NCI-H446 treated with DMSO at 0.1 percent for 48 hours (cell line): ENCODE measurements around the gene SH3RF2.

ENCODE experiments used
- DNase-seq: peaks from one replicate; lab custom pipeline; 2025; lab: John Stamatoyannopoulos, UW

SH3RF2 gene

GRCh38 chr5:145922059-145922458 is 14.3 kb upstream of the SH3RF2 start:
- DNase-seq, result no peak

DNA sequence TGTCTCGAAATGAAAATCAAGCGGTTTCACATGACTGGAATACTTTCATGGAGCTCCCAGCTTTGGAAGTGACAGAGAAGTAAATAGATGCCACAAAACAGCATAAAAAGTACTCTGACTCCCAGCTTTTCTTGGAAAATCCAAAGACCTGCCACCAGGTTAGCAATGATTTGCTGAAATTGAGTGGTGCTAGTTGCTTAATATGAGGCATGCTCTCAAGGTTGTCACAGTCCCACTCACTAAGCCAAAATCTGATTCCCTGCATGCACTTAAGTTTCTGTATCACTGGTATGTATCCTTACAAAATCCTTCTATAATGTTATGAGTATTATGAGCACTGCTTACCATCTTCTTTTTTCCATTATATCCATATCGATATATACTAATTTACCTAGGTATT is 13.0 kb upstream of the SH3RF2 start:
- no peak for DNase-seq

DNA sequence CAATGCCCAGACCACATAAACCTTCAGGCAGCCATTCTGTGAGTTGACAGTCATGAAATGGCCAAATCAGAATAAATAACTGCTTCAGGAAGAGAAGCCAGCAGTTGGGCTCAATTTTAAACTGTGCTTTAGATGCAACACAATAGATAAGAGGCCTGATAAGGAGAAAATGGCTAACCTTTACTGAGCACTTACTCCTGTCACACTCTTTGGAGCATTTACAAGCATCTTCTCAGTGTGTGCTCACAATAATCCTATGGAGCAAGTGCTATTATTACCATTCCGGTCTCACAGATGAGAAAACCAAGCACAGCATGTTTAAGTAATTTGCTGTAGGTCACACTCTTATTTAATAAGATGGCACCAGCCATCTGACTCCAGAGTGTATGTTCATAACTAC is 11.5 kb upstream of the SH3RF2 start:
- no peak for DNase-seq

GRCh38 chr5:145925353-145925752 is 11.0 kb upstream of the SH3RF2 start:
- no peak for DNase-seq

DNA sequence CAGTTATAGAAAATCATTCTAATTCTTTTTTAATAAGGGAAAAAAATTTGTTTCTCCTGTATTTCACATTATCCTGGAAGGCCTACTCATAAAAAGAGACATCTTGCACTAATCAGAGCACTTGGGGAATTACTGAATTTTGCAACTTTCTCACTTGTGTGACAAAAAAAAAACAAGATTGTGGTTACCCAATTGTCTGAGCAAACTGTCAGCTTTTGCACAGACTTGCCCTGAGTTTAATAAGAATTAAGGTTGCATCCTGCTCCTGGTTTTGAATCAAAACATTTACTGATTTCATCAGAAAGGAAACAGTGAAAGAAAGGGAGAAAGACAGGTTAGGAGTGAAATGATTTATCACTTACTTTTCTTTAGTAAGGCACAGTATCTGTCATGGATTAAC is 10.6 kb upstream of the SH3RF2 start:
- DNase-seq, result no peak

GRCh38 chr5:145931718-145932117 is 4.7 kb upstream of the SH3RF2 start:
- DNase-seq, result no peak

DNA sequence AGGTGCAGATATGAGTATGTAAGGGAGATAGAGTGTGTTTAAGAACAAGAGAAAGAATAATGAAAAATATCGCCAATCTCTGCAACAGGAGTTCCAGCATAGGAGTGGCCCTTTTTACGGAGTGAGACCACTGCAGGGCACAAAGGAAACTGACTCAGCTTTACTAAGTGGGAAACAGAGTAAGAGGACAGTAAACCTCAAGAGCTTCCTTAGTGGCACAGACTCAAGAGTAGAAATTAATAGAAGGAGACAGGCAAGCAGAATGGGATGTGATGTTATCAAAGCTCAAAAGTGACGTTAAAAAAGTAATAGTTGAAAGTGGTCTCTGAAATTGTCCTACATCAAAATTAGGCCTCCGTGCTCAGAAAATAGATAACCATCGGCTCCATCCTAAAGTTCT is 2.1 kb upstream of the SH3RF2 start:
- no peak for DNase-seq

DNA sequence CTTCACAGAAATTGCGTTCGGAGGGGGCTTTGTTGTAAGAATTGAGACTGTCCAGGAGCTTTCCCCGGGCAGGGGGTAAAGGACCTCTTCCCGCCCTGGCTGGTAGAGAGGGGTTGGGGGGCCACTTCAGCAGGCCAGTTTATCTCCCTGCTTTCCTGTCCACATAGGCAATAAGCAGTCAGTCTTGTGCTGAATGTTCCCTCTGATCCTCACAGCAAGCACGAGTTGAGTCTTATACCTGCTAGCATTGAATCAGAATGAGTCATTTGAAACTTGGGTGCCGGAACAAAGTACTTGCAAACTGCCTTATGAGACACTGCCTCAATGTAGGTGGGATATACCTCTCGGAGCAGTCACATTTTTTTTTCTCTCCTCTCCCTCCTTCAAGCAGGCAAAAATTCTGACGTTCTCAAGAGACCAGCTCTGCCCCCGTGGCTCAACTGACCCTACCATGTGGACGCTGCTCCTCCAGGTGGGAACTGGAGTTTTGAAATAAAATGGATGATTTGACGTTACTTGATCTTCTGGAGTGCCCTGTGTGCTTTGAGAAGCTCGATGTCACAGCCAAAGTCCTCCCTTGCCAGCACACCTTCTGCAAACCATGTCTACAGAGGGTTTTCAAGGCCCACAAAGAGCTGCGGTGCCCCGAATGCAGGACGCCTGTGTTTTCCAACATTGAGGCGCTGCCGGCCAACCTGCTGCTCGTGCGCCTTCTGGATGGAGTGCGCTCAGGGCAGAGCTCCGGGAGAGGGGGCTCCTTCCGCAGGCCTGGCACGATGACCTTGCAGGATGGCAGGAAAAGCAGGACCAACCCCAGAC is 1.3 kb downstream of the SH3RF2 start:
- DNase-seq, result no peak

DNA sequence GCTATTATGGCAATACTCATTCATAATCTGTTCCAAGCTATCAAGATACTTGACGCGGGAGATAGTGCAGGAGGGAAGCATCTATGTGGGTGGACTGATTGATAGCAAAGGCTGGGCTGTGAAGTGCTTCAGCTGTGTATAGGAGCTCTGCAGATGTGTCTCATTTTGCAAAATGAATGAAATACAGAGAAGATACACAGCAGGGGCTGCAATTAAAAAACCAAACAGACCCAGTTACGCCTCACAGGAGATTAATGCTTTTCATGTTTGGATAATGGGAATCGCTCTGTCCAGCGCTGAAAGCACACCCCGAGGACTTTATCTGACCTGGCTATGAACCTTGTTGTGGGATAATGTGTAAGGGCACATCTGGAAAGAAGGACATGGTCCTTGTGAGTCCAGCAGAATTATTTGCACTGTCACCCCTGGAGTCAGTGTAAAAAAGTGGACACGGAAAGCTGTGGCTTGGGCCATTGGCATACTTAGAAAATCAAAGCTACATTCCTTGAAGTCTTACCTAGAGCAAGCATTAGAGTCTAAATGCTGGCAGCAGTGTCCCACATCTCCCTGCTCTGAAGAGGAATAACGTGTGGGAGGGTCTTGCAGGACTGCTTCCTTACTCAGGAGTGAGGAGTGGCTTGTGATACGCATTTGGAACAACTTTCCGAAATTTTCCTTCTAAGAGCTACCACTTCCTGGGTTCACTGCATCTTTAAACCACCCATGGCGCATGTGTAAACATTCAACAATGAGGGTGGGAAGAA is 2.6 kb downstream of the SH3RF2 start:
- DNase-seq, result no peak

- no peak for DNase-seq
These were observed 3.2 kb downstream of the SH3RF2 start for GRCh38 chr5:145939540-145940065.

DNA sequence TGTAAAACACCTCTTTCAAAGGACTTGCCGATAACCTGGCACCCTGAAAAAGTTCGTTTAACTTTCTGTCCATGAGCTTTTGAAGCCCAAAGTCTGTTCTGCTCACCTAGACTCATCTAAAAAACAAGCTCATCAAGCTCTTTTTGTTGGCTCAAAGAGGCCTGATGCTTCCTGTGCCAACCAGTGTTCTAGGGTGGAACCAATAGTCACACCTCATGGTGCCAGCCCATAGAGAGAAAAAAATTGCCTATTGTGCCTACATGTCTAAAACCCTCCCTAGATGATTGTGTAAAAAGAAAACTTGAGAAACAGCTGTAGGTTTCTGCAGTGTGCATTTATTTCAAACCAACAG is 4.7 kb downstream of the SH3RF2 start:
- DNase-seq, result no peak

DNA sequence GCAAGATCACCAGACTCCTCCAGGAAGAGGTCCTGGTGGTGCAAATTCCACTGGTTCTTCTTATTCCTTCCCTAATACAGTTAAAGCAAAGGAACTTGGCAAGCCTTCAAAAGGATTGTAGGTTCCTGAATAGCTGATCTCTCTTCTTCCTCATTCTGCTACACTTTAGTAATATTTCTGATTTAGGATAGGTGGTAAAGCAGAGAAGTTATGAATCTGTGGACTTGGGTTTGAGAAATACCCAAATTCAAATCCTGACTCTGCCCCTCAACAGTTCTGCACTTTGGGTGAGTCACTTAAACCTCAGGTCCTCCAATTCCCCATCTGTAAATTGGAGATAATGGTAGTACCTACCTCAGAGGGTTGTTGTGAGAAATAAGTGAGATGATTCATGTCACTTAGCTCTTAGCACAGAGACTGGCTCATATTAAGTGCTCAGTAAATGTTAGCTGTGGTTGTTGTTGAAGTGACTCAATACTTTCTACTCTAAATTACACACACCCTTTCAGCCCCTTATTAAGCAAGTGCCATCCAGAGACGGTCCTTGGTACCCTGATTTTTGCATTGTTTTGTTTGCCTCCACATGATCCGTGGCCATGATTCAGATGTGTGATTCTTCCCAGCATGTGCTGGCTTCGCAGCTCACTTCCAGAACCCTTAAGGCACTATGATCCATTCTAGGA is 5.2 kb downstream of the SH3RF2 start:
- DNase-seq, result no peak

- DNase-seq, result no peak
These were observed 5.8 kb downstream of the SH3RF2 start for GRCh38 chr5:145942201-145942600.

- no peak for DNase-seq
These were observed 6.4 kb downstream of the SH3RF2 start for GRCh38 chr5:145942749-145943148.

DNA sequence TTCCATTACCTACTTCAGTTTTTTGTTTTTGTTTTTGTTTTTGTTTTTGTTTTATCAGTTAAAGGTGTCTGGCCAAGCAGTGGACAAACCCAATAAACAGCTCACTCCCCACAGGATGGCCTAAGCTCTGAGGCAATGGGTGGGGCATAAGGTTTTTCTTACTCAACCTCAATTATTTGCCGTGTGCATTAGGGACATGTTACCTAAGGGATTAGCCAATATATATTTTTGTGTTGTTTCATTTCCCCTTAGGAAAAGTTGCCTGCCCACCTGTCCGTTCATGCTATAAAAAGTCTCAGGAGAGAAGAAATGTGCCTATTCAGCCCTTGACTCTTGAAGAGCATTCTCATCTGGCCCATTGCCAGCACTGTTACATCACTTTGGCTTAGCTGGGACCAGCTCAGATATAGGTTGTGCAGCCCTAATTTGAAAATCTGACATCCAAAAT is 7.3 kb downstream of the SH3RF2 start:
- DNase-seq, result no peak

DNA sequence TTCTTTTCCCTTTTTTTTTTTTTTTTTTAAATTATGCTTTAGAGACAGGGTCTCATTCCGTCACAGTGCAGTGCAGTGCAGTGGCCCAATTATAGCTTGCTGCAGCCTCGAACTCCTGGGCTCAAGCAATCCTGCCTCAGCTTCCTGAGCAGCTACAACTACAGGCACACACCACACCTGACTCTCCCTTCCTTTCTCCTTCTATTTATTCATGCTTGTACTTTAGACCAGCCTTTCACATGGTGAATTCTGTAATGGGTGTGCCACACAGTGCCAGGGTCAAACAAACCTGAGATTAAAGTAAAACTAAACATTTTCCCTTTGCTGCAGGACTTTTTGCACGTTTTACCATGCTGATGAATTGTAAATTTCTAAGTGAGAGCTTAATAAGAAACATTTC is 8.0 kb downstream of the SH3RF2 start:
- DNase-seq, result no peak

DNA sequence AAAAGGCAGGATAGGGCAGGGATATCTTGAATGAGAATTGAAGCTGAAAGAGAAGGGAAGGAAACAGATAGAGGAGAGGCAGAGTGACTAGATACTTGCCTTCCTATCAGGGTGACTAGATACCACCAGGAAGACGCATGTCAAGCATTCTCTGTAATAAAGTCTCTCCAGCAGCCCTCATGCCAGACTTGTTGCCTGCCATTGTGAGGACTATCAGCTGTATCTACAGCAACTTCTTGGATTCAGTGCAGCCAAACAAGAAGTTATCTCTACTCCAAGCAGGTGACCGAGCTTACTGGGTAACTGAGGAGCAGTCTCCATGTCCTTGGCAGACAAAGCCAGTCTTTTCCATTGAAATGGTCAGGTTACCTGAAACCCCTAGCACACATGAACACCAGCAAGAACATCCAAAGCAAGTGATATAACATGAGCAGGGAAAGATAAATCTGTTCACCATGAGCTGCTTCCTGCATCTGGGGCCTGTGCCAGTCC is 9.3 kb downstream of the SH3RF2 start:
- DNase-seq, result no peak

DNA sequence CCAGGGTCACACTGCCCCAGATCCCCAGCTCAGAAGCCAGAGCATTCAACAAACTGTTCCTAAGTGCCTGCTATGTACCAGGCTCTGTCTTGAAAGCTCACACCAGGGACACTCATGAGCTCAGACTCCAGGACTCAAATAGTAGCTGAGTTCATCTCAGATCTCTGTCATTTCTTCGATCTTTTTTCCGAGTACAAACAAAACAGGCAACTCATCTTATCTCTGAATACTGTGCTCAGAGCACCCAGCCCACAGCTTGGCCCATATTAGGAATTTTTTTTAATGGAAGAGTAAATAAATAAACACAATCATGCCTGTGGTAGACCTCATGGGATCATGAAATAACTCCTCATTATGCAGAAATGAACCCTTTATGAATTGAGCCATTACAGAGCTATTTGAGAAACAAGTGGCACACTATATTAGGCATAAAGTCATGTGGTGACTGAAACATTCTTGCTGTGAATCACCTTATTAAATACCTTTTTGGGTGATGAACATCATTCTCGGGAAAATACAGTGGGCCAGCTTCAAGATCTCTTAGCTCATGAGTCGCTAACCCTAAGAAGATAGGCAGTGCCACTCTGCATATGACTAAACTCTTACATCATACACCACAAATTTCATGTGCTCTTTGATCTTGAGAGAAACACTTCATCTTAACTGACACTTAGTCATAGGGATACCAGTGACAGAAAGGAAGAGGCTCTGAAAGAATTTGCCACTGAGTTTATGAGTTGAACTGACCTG is 9.9 kb downstream of the SH3RF2 start:
- no peak for DNase-seq

DNA sequence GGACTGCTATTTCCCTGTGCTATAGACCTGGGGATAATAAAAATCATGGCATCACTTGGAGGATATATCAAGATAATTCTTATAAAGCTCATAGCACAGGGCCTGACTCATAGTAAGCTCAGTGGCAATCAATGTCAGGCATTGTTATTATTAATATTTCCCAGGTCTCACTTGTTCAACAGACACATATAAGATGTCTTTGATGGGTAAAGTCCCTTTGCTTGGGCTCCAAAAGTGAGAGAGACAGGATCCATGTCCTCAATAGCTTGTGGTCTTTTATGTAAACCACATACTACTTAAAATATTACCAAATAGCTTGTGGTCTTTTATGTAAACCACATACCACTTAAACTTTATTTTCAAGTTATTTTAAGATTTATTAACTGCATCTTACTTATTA is 11.2 kb downstream of the SH3RF2 start:
- no peak for DNase-seq

DNA sequence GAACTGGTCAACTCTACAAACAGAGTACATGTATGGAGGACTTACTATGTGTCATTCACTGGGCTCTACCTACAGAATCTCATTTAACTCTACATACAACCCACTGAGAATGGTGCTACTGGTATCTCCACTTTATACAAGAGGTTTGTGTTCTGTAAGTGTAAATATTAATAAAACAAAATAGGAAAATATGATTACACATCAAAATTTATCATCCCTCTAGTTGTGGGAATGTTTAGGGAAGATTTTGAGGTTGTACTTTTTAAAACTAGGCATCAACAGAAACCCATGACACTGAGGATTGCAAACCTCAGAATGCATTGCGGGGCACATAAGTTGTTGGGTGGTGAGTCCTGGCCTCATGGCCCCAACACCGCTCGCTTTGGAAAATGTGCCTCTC is 11.7 kb downstream of the SH3RF2 start:
- DNase-seq, result no peak

- DNase-seq, result no peak
These were observed 12.5 kb downstream of the SH3RF2 start for GRCh38 chr5:145948921-145949320.

DNA sequence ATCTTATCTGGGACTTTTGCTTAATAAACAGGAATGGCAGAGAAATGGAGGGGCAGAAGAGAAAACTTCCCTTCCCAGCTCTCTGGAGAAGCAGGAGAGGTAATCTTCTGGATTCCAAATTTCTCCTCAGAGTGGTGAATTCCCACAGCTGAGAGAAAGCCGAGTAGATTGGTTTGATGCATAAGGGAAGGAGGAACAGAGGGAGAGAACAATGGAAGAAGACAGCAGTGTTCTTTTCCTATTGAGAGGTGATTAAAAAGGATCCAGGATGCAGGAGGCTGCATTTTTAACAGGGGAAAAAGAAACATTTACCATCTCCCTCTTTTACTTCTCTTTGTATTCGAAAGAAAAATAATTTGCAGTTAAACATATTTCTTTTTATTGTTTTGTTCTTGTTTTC is 13.1 kb downstream of the SH3RF2 start:
- no peak for DNase-seq
